CD4-positive, alpha-beta memory T cell (primary cell): ENCODE results near the gene MCF2L. TPM values are rescaled to one million over a fixed set of nuclear protein-coding genes. Genes with fewer than 3 reads are reported as not detected.

Experiments used
- CTCF ChIA-PET: fragments of 350-600 bp; sonication (Branson Sonifier 250); formaldehyde crosslinking; loops from one replicate; lab custom pipeline; 2021; ENCODE audit warnings: inconsistent platforms; ENCODE audit not compliant: partially characterized antibody; lab: Charles Lee
- POLR2A ChIA-PET: fragments of 350-600 bp; sonication (Branson Sonifier 250); formaldehyde crosslinking; loops from one replicate; lab custom pipeline; 2021; ENCODE audit not compliant: partially characterized antibody; lab: Charles Lee
- DNase-seq, 5 donors: peaks; one replicate each; pipeline versions ENCODE4 v3.0.0 to v3.0.0-alpha.2; 2020 to 2022; ENCODE audit warnings: mixed read lengths in 1 of 5
- H3K27ac ChIP-seq: one replicate; pipeline ENCODE4 v1.7.0; 2013; ENCODE audit warnings: low read depth, low read length
- H3K27me3 ChIP-seq: 2 replicates; pipeline ENCODE4 v1.7.0; 2013; ENCODE audit warnings: mild to moderate bottlenecking, low read length, moderate library complexity; ENCODE audit not compliant: insufficient read depth
- H3K36me3 ChIP-seq: 2 replicates; pipeline ENCODE4 v1.7.0; 2013; ENCODE audit warnings: mild to moderate bottlenecking, low read length, moderate library complexity; ENCODE audit not compliant: insufficient read depth
- H3K4me1 ChIP-seq: 2 replicates; pipeline ENCODE4 v1.7.0; 2013; ENCODE audit warnings: mild to moderate bottlenecking, low read length, moderate library complexity; ENCODE audit not compliant: insufficient read depth
- H3K4me3 ChIP-seq, 2 donors: one replicate each; pipeline ENCODE4 v1.7.0; 2013; ENCODE audit warnings: low read length in 2 of 2, mild to moderate bottlenecking in 1 of 2
- H3K9me3 ChIP-seq, 2 donors: one replicate each; pipeline ENCODE4 v1.7.0; 2013; ENCODE audit warnings: low read length in 2 of 2, control low read depth in 1 of 2; ENCODE audit not compliant: control insufficient read depth in 1 of 2
- H3K27ac Mint-ChIP-seq, 7 donors: one replicate each; pipeline ENCODE4 v1.8.0; 2020 to 2021; ENCODE audit warnings: mixed read lengths in 7 of 7, mild to moderate bottlenecking in 6 of 7, inconsistent platforms in 3 of 7, moderate library complexity in 3 of 7
- H3K27me3 Mint-ChIP-seq, 2 donors: one replicate each; pipeline ENCODE4 v1.8.0; 2020 to 2021; ENCODE audit warnings: mixed read lengths in 2 of 2
- H3K36me3 Mint-ChIP-seq, 2 donors: one replicate each; pipeline ENCODE4 v1.8.0; 2020 to 2021; ENCODE audit warnings: mixed read lengths in 2 of 2, inconsistent platforms in 1 of 2, mild to moderate bottlenecking in 1 of 2
- H3K4me1 Mint-ChIP-seq, 4 donors: one replicate each; pipeline ENCODE4 v1.8.0; 2020 to 2021; ENCODE audit warnings: mixed read lengths in 4 of 4, mild to moderate bottlenecking in 1 of 4
- H3K4me3 Mint-ChIP-seq, 8 donors: one replicate each; pipeline ENCODE4 v1.8.0; 2020 to 2021; ENCODE audit warnings: mixed read lengths in 8 of 8, mild to moderate bottlenecking in 7 of 8, moderate library complexity in 6 of 8, inconsistent platforms in 3 of 8
- H3K9me3 Mint-ChIP-seq, 8 donors: one replicate each; pipeline ENCODE4 v1.8.0; 2020 to 2021; ENCODE audit warnings: mixed read lengths in 8 of 8, mild to moderate bottlenecking in 5 of 8, inconsistent platforms in 3 of 8, moderate library complexity in 1 of 8
- intact Hi-C: fragments of 100-400 bp; cut with micrococcal nuclease; formaldehyde crosslinking; loops from one replicate; pipeline ENCODE4 v1.15.1; 2023
- polyA plus RNA-seq, 2 donors: library from polyadenylated mRNA; unstranded; fragments of 300-500 nt; fragmentation: Illumina TruSeq; gene quantifications; one replicate each; pipeline ENCODE4 v1.2.3, GENCODE V29; 2021
- total RNA-seq, 2 experiments: library from RNA; stranded (reverse); gene quantifications; one replicate each; pipeline ENCODE4 v1.2.3, GENCODE V29; 2021

Gene MCF2L
- total and polyA plus RNA-seq, 4 experiments from 2014 or later, result 0.15 to 18.9 (median 10.4) TPM

DNA sequence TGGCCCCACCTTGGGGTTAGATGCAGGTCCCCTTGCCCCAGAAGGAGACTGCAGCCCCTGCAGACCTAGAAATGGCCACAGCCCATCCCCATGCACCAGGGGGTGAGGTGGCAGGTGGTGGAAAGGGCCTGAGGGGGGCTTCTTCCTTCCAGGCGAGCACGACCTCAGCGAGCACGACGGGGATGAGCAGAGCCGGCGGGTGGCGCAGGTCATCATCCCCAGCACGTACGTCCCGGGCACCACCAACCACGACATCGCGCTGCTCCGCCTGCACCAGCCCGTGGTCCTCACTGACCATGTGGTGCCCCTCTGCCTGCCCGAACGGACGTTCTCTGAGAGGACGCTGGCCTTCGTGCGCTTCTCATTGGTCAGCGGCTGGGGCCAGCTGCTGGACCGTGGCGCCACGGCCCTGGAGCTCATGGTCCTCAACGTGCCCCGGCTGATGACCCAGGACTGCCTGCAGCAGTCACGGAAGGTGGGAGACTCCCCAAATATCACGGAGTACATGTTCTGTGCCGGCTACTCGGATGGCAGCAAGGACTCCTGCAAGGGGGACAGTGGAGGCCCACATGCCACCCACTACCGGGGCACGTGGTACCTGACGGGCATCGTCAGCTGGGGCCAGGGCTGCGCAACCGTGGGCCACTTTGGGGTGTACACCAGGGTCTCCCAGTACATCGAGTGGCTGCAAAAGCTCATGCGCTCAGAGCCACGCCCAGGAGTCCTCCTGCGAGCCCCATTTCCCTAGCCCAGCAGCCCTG, 149.4 kb downstream of the MCF2L start:
- Histone ChIP-seq H3K4me3 (no peak overlapping the region), H3K36me3 (no peaks in the 10 kb centered on the region), H3K27ac (no peak overlapping the region), H3K27me3 (no peaks in the 10 kb centered on the region), H3K9me3 (no peaks in the 10 kb centered on the region), H3K4me1 (no peaks in the 10 kb centered on the region)
- H3K9me3 Mint-ChIP-seq, result no peaks in the 10 kb centered on the region
- intact Hi-C loops, result no loop called here
- DNase-seq, result no peak
- CTCF ChIA-PET, result interaction anchor here (0.6 kb wide), 1 partner anchor 196 kb away, joined by 3 read pairs; no protein-coding TSS in a partner anchor
- no peak overlapping the region for H3K27ac Mint-ChIP-seq
- H3K36me3 Mint-ChIP-seq, result no peaks in the 10 kb centered on the region
- POLR2A ChIA-PET, result no interaction called here
- peaks cover 0 to 4% (median 0%) of the 10 kb centered on the region in 4 donors for H3K4me1 Mint-ChIP-seq
- peaks cover 4 to 6% of the 10 kb centered on the region in 2 donors for H3K27me3 Mint-ChIP-seq
- no peak overlapping the region for H3K4me3 Mint-ChIP-seq

DNA sequence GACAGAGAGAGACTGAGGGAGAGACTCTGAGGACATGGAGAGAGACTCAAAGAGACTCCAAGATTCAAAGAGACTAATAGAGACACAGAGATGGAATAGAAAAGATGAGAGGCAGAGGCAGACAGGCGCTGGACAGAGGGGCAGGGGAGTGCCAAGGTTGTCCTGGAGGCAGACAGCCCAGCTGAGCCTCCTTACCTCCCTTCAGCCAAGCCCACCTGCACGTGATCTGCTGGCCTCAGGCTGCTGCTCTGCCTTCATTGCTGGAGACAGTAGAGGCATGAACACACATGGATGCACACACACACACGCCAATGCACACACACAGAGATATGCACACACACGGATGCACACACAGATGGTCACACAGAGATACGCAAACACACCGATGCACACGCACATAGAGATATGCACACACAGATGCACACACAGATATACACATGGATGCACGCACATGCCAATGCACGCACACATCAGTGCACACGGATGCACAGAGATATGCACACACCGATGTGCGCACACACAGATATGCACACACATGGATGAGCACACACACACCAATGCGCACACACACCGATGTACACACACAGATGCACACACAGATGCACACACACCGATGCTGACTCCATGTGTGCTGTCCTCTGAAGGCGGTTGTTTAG, 150.3 kb downstream of the MCF2L start:
- DNase-seq, result no peak
- intact Hi-C loops, result no loop called here
- Histone ChIP-seq H3K27me3 (no peaks in the 10 kb centered on the region), H3K9me3 (no peaks in the 10 kb centered on the region), H3K27ac (no peak overlapping the region), H3K36me3 (no peaks in the 10 kb centered on the region), H3K4me3 (no peak overlapping the region), H3K4me1 (no peaks in the 10 kb centered on the region)
- H3K4me1 Mint-ChIP-seq, result peaks cover 0 to 4% (median 0%) of the 10 kb centered on the region in 4 donors
- no peaks in the 10 kb centered on the region for H3K9me3 Mint-ChIP-seq
- peaks cover 4 to 6% of the 10 kb centered on the region in 2 donors for H3K27me3 Mint-ChIP-seq
- H3K27ac Mint-ChIP-seq, result peak overlapping the region in 1 of 7 donors; percentile 18
- H3K4me3 Mint-ChIP-seq, result no peak overlapping the region
- ChIA-PET CTCF (no interaction called here), POLR2A (no interaction called here)
- H3K36me3 Mint-ChIP-seq, result no peaks in the 10 kb centered on the region

GRCh38 chr13:113119822-113120189, 150.8 kb downstream of the MCF2L start:
- no peak for DNase-seq
- Mint-ChIP-seq H3K9me3 (no peaks in the 10 kb centered on the region), H3K27me3 (peaks cover 4 to 6% of the 10 kb centered on the region in 2 donors), H3K36me3 (no peaks in the 10 kb centered on the region), H3K27ac (peak overlapping the region in 1 of 7 donors; percentile 18), H3K4me3 (no peak overlapping the region), H3K4me1 (peaks cover 0 to 4% (median 0%) of the 10 kb centered on the region in 4 donors)
- Histone ChIP-seq H3K36me3 (no peaks in the 10 kb centered on the region), H3K4me1 (no peaks in the 10 kb centered on the region), H3K9me3 (no peaks in the 10 kb centered on the region), H3K4me3 (no peak overlapping the region), H3K27me3 (no peaks in the 10 kb centered on the region), H3K27ac (no peak overlapping the region)
- intact Hi-C loops, result no loop called here
- ChIA-PET POLR2A (no interaction called here), CTCF (no interaction called here)

- no peaks in the 10 kb centered on the region for H3K27me3 ChIP-seq
- Mint-ChIP-seq H3K9me3 (no peaks in the 10 kb centered on the region), H3K27ac (no peak overlapping the region), H3K36me3 (no peaks in the 10 kb centered on the region), H3K4me3 (no peak overlapping the region), H3K27me3 (peaks cover 4 to 6% of the 10 kb centered on the region in 2 donors), H3K4me1 (peaks cover 0 to 4% (median 0%) of the 10 kb centered on the region in 4 donors)
- H3K4me3 ChIP-seq, result no peak overlapping the region
- ChIA-PET CTCF (no interaction called here), POLR2A (no interaction called here)
- no peak overlapping the region for H3K27ac ChIP-seq
- no peak for DNase-seq
- intact Hi-C loops, result no loop called here
- H3K36me3 ChIP-seq, result no peaks in the 10 kb centered on the region
- H3K9me3 ChIP-seq, result no peaks in the 10 kb centered on the region
- no peaks in the 10 kb centered on the region for H3K4me1 ChIP-seq
Observed at GRCh38 chr13:113120300-113121182, 151.5 kb downstream of the MCF2L start.

GRCh38 chr13:113121183-113121927, 152.3 kb downstream of the MCF2L start:
- no peak for DNase-seq
- Mint-ChIP-seq H3K9me3 (no peaks in the 10 kb centered on the region), H3K4me1 (peaks cover 0 to 4% (median 0%) of the 10 kb centered on the region in 4 donors), H3K4me3 (no peak overlapping the region), H3K27ac (no peak overlapping the region), H3K27me3 (peaks cover 4 to 6% of the 10 kb centered on the region in 2 donors), H3K36me3 (no peaks in the 10 kb centered on the region)
- H3K4me3 ChIP-seq, result no peak overlapping the region
- ChIA-PET POLR2A (no interaction called here), CTCF (no interaction called here)
- intact Hi-C loops, result no loop called here
- H3K4me1 ChIP-seq, result no peaks in the 10 kb centered on the region
- no peaks in the 10 kb centered on the region for H3K27me3 ChIP-seq
- no peak overlapping the region for H3K27ac ChIP-seq
- H3K36me3 ChIP-seq, result no peaks in the 10 kb centered on the region
- H3K9me3 ChIP-seq, result no peaks in the 10 kb centered on the region

DNA sequence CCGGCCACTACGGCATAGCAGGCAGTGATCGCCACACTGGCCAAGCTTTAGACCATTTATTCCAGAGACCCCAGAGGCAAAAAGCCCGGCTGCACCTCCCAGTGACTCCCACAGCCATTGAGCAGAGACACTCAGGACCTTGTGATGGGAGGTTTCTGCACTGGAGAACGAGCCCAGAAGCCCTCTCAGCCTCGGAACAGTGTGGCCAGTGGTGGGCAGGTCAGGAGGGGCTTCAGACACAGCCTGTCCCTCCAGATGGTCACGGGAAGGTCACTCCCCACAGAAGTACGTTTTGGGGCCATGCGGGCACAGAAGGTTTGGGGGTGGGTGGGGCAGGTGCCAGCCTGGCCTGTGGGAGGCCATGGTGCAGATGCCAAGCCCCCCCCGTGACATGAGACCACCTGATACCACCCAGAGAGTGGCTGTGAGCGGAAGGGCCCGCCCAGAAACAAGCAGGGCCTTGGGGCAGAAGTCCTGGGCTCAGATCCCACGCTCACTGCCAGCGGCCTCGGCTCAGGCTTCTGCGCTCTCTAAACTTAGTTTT, 153.0 kb downstream of the MCF2L start:
- Histone ChIP-seq H3K9me3 (no peaks in the 10 kb centered on the region), H3K27ac (no peak overlapping the region), H3K27me3 (no peaks in the 10 kb centered on the region), H3K4me1 (no peaks in the 10 kb centered on the region), H3K4me3 (no peak overlapping the region), H3K36me3 (no peaks in the 10 kb centered on the region)
- CTCF ChIA-PET, result no interaction called here
- Mint-ChIP-seq H3K27ac (no peak overlapping the region), H3K27me3 (peaks cover 3 to 8% of the 10 kb centered on the region in 2 donors), H3K4me3 (no peak overlapping the region), H3K9me3 (no peaks in the 10 kb centered on the region), H3K4me1 (peaks cover 0 to 4% (median 0%) of the 10 kb centered on the region in 4 donors), H3K36me3 (no peaks in the 10 kb centered on the region)
- POLR2A ChIA-PET, result no interaction called here
- no peak for DNase-seq
- intact Hi-C loops, result no loop called here
